ENCODE measurements around the gene SIT1.

Gene SIT1

GRCh38 chr9:35650341-35651158 is at the start of gene SIT1:
Gene SIT1, minus strand, starts transcription at chr9:35650931. Its CDS starts 78 bp downstream, at chr9:35650853.
- peak; percentile 45 for DNase-seq (ENCODE audit: low spot score)

- no peak for DNase-seq (ENCODE audit: low spot score)
Measured at GRCh38 chr9:35700031-35700430, 49.3 kb upstream of the SIT1 start.

- no peak for DNase-seq (ENCODE audit: low spot score)
Measured at GRCh38 chr9:35698231-35698630, 47.5 kb upstream of the SIT1 start.

DNA sequence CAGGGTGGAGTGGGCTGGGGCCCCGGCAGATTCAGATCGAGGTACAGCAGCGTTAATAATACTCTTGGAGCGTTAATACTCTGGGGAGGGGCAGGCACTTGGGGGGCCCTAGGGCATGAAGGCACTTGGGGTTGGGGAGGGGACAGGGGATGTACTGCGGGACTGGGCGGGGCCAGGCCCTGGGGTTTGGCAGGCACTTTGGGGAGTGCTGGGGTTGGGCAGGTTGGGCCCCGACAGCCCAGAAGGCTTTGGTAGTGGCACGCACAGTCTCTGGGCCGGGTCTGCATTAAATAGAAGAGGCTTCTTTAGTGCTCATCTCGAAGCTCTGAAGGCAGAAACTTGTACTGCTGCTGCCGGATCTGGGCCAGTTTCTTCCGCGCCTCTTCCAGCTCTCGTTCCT is 46.8 kb upstream of the SIT1 start:
- DNase-seq (ENCODE audit: low spot score) = no peak

DNA sequence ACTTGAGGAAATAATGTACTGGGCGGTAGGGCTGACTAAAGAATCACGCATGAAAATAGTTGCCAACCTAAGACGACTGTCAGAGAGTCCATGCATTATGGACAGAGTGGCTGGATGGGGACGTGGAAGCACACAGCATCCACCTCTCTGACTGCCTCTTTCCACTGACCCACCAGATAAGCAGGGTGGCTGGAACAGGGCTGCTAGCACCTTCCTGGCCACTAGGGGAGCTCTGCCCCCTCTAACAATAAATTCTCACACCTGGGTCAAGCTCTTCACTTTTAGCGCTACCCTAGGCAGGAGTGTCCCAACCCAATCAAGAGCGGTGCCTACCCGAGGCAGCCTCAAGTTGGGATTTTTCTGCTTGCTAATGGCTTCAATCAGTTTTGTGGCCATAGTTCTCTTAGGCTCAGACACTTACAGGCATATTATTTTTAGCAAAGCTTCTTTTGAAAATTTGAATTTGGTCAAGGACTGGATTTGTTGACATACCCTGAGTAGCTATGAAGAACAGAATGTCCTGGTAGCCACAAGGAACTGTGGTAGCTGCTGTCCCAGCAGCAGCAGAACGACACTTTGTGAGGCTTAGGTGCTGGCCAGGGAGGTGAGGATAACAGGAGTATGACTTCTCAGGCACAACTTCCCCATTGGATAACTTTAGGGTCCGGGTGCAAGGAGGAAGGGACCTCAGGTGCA is 45.9 kb upstream of the SIT1 start:
- DNase-seq (ENCODE audit: low spot score) = peak; percentile 66

DNA sequence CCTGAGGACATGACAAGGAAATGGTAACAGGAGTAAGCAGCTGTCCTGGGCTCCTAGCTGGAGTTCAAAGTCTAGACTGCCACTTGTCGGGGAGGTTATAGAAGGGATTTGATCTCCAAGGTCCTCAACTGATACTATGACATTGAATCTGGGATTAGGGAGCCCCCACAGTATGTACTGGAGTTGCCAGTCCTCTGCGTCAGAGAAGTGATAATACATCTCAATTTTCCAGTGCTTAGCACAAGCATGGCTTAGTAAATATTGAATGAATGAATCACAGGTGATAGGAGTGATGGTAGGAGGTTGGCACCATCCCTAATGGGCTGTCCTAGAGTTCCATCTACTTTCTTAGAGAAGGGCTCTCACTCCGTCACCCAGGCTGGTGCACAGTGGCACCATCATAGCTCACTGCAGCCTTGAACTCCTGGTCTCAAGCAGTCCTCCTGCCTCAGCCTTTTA is 45.2 kb upstream of the SIT1 start:
- no peak for DNase-seq (ENCODE audit: low spot score)

DNA sequence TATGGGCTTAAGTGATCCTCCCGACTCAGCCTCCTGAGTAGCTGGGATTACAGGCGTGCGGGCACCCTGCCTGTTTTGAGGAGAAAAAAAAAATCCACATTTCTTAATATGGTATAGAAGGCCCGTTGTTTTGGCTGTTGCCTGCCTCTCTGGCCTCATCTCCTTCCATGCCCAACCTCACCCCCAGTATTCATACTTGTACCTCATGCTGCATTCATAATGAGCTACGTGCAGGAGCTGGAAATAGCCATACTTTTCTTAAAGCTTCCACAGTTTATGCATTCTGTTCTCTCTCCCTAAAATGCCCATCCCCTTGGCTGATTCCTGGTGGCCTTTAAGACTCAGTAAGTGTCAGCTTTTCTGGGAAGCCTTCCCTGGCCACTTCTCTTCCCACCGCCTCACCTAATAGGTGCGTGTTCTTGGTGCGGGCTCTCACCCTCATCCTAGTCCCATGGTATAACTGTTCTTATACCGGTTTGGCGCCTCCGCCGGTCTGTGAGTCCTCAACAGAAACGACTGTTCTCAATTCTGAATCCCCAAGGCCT is 41.1 kb upstream of the SIT1 start:
- DNase-seq (ENCODE audit: low spot score) = no peak

- peak; percentile 7 for DNase-seq (ENCODE audit: low spot score)
Measured at GRCh38 chr9:35691334-35691650, 40.6 kb upstream of the SIT1 start.

- DNase-seq (ENCODE audit: low spot score) = peak; percentile 10
Measured at GRCh38 chr9:35690614-35691333, 40.0 kb upstream of the SIT1 start.

DNA sequence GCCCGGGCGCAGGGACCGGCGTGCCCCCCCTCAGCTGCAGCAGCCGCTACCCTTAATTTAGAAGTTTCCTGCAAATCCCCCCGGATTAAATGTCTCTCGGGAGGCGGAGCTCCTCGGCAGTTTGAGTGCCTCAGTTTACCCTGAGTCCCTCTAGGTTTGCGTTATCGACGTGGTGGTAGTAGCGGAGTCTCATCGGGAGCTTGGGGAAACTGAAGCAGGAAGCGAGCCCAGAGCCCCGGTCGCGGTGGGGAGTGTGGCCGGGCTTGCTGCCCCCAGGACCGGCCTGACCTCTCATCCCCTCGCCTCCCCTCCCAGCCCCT is 39.5 kb upstream of the SIT1 start:
- DNase-seq (ENCODE audit: low spot score) = no peak

- no peak for DNase-seq (ENCODE audit: low spot score)
Measured at GRCh38 chr9:35689542-35690293, 39.0 kb upstream of the SIT1 start, which contains the start of gene TPM2. Gene TPM2, minus strand, starts transcription at chr9:35689925. Its CDS starts 108 bp downstream, at chr9:35689817.

DNA sequence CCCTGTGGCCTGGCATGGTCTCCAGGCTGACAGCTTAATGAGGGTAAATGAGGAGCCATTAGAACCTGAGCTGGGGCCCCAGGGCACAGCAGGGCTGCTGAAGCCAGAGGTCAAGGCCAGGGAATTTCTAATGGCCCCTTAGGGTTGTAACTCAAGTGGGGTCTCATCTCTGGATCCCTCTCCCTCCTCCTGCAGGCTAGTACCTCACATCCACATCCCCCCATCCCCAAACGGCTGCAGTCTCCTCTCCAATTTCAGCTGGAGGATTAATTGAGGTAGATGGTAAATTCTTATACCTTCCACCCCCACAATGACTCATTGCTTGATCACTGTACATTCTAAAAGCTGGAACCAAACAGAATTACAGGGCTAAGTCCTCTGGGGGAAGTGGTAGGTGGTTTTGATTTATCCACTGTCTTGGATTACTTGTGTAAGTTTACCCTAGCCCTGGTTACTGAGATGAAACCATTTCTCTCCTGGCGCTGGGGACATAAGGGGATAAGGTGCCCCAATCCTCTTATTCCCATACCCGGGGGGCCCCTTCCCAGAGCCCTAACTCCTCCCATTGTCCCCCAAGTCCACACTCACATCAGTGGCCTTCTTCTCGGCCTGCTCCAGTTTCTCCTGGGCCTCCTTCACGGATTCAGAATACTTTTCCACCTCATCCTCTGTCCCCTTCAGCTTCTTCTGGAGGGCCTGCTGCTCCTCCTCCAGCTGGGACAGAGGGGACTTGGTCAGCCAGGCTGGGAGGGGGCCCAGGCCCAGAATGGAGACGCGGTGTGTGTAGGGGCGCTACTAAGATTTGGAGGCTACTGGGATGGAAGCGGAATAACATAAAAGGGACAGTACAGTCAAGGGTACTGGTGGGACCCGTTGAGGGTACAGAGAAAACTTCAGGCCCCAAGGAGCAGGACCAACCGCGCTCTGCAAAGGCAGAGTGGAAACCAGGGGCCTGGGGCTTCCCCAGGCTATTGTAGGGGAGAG is 38.1 kb upstream of the SIT1 start:
- peak; percentile 20 for DNase-seq (ENCODE audit: low spot score)

GRCh38 chr9:35687972-35688557 is 37.3 kb upstream of the SIT1 start:
- no peak for DNase-seq (ENCODE audit: low spot score)

DNA sequence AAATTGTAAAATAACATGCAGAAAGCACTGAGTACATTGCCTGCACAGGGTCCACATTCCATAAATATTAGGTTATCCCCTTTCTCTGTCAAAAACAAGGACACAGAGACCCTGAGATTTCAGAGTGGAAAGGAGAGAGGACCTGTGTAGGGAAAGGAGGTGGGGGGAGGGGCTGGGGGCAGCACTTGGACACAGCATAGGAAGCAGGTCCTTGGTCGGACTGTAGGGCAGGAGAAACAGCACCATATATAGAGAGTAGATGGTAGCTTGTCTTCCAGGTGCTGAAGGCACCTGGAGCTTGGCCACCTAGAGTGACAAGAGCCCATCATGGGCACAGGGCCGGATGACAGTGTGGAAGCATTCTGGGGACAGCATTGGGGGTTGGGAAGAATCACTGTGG is 36.6 kb upstream of the SIT1 start:
- no peak for DNase-seq (ENCODE audit: low spot score)

- DNase-seq (ENCODE audit: low spot score) = no peak
Measured at GRCh38 chr9:35686222-35687203, 35.8 kb upstream of the SIT1 start.

GRCh38 chr9:35685506-35685905 is 34.8 kb upstream of the SIT1 start:
- DNase-seq (ENCODE audit: low spot score) = no peak

DNA sequence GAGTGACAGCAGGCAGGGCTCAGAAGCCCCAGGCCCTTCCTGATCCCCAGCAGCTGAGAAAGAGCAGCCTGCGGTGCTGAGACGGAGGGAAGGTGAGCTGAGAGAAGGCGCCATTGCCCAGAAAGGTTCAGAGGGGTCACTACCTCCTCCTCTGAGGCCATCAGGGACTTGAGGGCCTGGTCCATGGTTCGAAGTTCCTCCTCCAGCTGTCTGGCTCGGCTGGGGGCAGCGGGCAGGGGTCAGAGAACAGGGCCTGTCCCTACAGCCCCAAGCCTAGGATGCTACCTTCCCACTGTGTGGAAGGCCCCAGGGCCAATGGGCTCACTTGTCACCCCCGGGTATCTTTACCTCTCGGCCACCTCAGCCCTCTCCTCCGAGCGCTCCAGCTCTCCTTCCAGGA is 34.2 kb upstream of the SIT1 start:
- no peak for DNase-seq (ENCODE audit: low spot score)

GRCh38 chr9:35683323-35683722 is 32.6 kb upstream of the SIT1 start:
- DNase-seq (ENCODE audit: low spot score) = no peak
